MM.1S (cell line): Measurements from ENCODE around the gene TBC1D14.
"Not testable (repeated sequence)": the region's sequence is repeated elsewhere in the genome, so short reads cannot be mapped to it uniquely, and the experiment has no call there.

Experiments used
- CTCF ChIP-seq: fragments of 300-600 bp; sonication (generic); IDR thresholded peaks from 2 replicates; pipeline ENCODE4 v1.5.1; 2016; ENCODE audit warnings: antibody characterized with exemption, low read length, mixed read lengths
- EZH2 ChIP-seq: fragments of 300-600 bp; sonication (generic); optimal IDR thresholded peaks from 2 replicates; pipeline ENCODE3; 2017; ENCODE audit warnings: low read depth, mild to moderate bottlenecking, antibody characterized with exemption, low read length, mixed read lengths
- EZH2phosphoT487 ChIP-seq: fragments of 300-600 bp; sonication (generic); IDR thresholded peaks from 2 replicates; pipeline ENCODE4 v1.6.1; 2018; ENCODE audit warnings: antibody characterized with exemption, low read length

DNA sequence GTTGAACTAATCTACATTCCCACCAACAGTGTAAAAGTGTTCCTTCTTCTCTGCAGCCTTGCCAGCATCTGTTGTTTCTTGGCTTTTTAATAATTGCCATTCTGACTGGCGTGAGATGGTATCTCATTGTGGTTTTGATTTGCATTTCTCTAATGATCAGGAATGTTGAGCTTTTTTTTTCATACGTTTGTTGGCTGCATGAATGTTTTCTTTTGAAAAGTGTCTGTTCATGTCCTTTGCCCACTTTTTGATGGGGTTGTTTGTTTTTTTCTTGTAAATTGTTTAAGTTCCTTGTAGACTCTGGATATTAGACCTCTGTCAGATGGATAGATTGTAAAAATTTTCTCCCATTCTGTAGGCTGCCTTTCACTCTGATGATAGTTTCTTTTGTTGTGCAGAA lies 170.3 kb downstream of the TBC1D14 start:
- not testable (repeated sequence) for TF ChIP-seq CTCF, EZH2, EZH2phosphoT487
